Epithelial cell of proximal tubule (primary cell): ENCODE measurements around the gene MAST3. TPM values are rescaled to one million over a fixed set of nuclear protein-coding genes. Genes with fewer than 3 reads are reported as not detected.
"Not testable (repeated sequence)": the region's sequence is repeated elsewhere in the genome, so short reads cannot be mapped to it uniquely, and the experiment has no call there.

Source experiments
- DNase-seq: peaks from one replicate; pipeline ENCODE4 v3.0.0-alpha.2; 2011; ENCODE audit warnings: low read depth
- H3K4me3 ChIP-seq: 2 replicates; pipeline ENCODE4 v1.5.1; 2011; ENCODE audit warnings: low read depth, mild to moderate bottlenecking, low read length
- total RNA-seq: library from RNA; depleted of rRNA; stranded (reverse); fragments of >200 nt; gene quantifications from 2 replicates; pipeline ENCODE4 v1.2.3, GENCODE V29; 2015
- TF ChIP-seq, protein P1 (sequence below): conservative IDR thresholded peaks from 2 replicates; pipeline ENCODE4 v1.5.1; 2012; ENCODE audit warnings: low read depth, mild to moderate bottlenecking, low read length

The MAST3 gene
- total RNA-seq, 1 donor from 2014 or later: 3.5 TPM

DNA sequence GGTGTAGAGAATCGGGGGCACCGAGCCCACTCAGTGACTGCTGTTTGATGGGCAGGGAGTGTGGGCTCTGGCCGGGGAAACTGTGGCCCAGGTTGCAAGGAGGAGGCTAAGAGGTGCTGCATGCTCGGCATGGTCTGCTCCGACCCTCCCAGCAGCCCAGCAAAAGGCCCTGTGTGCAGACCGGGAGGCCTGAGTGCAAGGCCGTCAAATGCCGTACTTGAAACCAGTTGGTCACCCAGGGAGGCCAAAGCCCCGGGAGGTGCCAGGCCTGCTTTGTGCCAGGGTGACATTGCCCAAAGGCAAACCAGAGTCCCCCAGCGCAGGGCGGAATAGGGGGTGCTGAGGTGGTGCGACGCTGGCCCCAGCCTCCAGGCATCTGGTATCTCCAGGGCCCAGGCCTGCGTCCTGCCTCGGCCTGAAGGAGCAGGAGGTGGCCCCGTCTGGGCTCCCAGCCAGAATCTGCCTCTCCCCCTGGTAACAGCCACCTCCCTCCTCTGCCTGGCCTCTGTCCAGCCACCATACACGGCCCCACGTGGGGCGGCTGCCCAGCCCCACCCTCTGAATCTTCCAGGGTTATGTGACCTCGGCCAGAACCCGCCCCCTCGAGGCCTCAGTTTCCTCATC is 59.4 kb downstream of the MAST3 start:
- no peak for DNase-seq
- TF ChIP-seq, protein P1, sequence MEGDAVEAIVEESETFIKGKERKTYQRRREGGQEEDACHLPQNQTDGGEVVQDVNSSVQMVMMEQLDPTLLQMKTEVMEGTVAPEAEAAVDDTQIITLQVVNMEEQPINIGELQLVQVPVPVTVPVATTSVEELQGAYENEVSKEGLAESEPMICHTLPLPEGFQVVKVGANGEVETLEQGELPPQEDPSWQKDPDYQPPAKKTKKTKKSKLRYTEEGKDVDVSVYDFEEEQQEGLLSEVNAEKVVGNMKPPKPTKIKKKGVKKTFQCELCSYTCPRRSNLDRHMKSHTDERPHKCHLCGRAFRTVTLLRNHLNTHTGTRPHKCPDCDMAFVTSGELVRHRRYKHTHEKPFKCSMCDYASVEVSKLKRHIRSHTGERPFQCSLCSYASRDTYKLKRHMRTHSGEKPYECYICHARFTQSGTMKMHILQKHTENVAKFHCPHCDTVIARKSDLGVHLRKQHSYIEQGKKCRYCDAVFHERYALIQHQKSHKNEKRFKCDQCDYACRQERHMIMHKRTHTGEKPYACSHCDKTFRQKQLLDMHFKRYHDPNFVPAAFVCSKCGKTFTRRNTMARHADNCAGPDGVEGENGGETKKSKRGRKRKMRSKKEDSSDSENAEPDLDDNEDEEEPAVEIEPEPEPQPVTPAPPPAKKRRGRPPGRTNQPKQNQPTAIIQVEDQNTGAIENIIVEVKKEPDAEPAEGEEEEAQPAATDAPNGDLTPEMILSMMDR: no peak
- H3K4me3 ChIP-seq: no peak overlapping the region

- no peak for DNase-seq
- TF ChIP-seq, protein P1: no peak
- no peak overlapping the region for H3K4me3 ChIP-seq
Measured at GRCh38 chr19:18157465-18158063, 60.0 kb downstream of the MAST3 start.

GRCh38 chr19:18158467-18158866 is 60.9 kb downstream of the MAST3 start:
- no peak overlapping the region for H3K4me3 ChIP-seq
- TF ChIP-seq, protein P1: no peak
- no peak for DNase-seq

- not testable (repeated sequence) for H3K4me3 ChIP-seq, DNase-seq
Measured at GRCh38 chr19:18159059-18159616, 61.6 kb downstream of the MAST3 start.

- TF ChIP-seq, protein P1: no peak
Measured at GRCh38 chr19:18159810-18160209, 62.2 kb downstream of the MAST3 start.

DNA sequence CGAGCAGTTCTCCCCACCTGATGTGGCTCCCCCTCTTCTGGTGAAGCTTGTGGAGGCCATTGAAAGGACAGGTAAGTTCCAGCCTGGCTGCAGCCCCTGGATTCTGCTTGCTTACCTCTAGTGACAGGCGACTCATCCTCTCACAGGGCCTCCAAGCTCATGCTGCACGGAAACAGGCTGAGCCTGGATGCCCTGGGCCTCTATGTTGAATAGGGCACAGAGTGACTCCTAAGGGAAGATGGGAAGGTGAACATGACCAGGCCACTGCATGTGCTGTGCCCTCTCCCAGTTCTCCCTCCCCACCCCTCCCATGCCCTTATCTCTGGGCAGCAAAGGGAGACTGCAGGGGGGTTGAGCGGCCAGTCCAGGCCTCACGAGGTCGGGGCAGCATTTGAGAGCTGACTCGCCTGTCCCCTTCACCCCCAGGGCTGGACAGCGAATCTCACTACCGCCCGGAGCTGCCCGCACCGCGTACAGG is 63.0 kb downstream of the MAST3 start:
- H3K4me3 ChIP-seq: peak overlapping the region; percentile 35
- DNase-seq: no peak
- TF ChIP-seq, protein P1: no peak

More at GRCh38 chr19:18159810-18160209, 62.2 kb downstream of the MAST3 start:
- H3K4me3 ChIP-seq: no peak overlapping the region
- DNase-seq: no peak

- H3K4me3 ChIP-seq: peak overlapping the region; percentile 35
Measured at GRCh38 chr19:18160971-18161635, 63.5 kb downstream of the MAST3 start.

More at GRCh38 chr19:18160971-18161635, 63.5 kb downstream of the MAST3 start:
- TF ChIP-seq, protein P1: peak; percentile 43
- no peak for DNase-seq
